Breast epithelium (tissue), 3 donors: ENCODE results near the gene ALDH1L1.

Experiments
- POLR2AphosphoS5 ChIP-seq, 3 donors: sonication (generic); formaldehyde crosslinking; IDR thresholded peaks; one replicate each; pipeline ENCODE4 v1.6.1; 2017; ENCODE audit warnings: antibody characterized with exemption in 3 of 3
- TF ChIP-seq, protein P1 (sequence below), 3 donors: fragments of 450-650 bp; IDR thresholded peaks; one replicate each; pipeline ENCODE4 v1.5.1; 2016 to 2017; ENCODE audit warnings: antibody characterized with exemption in 3 of 3, mild to moderate bottlenecking in 3 of 3, moderate library complexity in 3 of 3

DNA sequence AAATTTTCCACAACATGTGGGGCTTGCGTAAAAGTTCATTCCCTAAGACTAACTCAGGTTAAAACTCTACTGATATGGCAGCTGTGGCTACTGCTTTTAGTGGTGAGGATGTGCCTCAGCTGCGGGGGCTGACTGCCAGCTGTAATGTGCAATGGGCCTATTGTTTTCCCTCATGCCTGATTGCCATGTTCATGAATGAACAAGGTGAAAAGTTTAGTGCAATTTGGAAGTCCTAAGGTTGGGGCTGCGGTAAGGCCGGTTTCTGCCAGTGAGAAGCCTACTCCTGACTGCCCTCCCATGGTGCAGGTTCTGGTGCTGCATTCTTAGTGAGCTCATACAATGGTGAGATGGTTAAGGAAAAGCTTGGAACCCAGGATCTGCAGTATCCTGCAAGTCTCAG, 10.9 kb upstream of the ALDH1L1 start:
- TF ChIP-seq, protein P1, sequence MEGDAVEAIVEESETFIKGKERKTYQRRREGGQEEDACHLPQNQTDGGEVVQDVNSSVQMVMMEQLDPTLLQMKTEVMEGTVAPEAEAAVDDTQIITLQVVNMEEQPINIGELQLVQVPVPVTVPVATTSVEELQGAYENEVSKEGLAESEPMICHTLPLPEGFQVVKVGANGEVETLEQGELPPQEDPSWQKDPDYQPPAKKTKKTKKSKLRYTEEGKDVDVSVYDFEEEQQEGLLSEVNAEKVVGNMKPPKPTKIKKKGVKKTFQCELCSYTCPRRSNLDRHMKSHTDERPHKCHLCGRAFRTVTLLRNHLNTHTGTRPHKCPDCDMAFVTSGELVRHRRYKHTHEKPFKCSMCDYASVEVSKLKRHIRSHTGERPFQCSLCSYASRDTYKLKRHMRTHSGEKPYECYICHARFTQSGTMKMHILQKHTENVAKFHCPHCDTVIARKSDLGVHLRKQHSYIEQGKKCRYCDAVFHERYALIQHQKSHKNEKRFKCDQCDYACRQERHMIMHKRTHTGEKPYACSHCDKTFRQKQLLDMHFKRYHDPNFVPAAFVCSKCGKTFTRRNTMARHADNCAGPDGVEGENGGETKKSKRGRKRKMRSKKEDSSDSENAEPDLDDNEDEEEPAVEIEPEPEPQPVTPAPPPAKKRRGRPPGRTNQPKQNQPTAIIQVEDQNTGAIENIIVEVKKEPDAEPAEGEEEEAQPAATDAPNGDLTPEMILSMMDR (IDR thresholded peaks at IDR 0.05), result no peak
- no peak for TF ChIP-seq POLR2AphosphoS5 (IDR thresholded peaks at IDR 0.05)
